Kidney epithelial cell (primary cell): ENCODE measurements around the gene ABCC6. TPM values are rescaled to one million over a fixed set of nuclear protein-coding genes. Genes with fewer than 3 reads are reported as not detected.

Experiments used
- DNase-seq: peaks from one replicate; pipeline ENCODE4 v3.0.0-alpha.2; 2010; ENCODE audit warnings: low read depth
- H3K27me3 ChIP-seq: 2 replicates; pipeline ENCODE4 v1.6.0; 2011; ENCODE audit warnings: low read length; ENCODE audit not compliant: control insufficient read depth, insufficient read depth
- H3K36me3 ChIP-seq: 2 replicates; pipeline ENCODE4 v1.5.1; 2011; ENCODE audit warnings: low read length; ENCODE audit not compliant: control insufficient read depth, insufficient read depth
- H3K4me3 ChIP-seq: 2 replicates; pipeline ENCODE4 v1.5.1; 2011; ENCODE audit warnings: low read depth, mild to moderate bottlenecking, control low read depth, low read length
- CTCF ChIP-seq: IDR thresholded peaks from 2 replicates; pipeline ENCODE4 v1.5.1; 2011; ENCODE audit warnings: mild to moderate bottlenecking, moderate library complexity, low read length, control low read depth, inconsistent platforms; ENCODE audit not compliant: insufficient read depth, poor library complexity, severe bottlenecking
- total RNA-seq: library from RNA; depleted of rRNA; stranded (reverse); fragments of >200 nt; gene quantifications from 2 replicates; pipeline ENCODE4 v1.2.3, GENCODE V29; 2015

Gene ABCC6
- total RNA-seq, 1 donor from 2014 or later: 1.5 TPM

DNA sequence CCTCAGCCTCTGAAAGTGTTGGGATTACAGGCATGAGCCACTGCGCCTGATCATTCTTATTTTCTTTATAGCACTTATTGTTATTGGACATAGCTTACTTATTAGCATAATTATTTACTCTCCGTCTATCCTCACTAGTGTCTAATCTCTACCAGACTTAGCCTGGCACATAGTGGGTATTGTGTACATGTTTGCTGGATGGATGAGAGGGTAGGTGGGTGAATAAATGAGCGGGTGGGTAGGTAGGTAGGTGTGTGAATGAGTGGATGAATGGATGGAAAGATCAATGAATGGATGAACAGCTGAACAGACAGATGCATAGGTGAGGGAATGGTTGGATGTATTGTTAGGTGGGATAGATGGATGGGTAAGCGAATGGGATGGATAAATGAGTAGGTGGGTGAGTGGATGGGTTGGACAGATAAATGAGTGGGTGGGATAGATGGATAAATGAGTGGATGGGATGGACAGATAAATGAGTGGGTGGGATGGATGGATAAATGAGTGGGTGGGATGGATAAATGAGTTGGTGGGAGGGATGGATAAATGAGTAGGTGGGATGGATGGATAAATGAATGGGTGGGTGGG is 51.9 kb downstream of the ABCC6 start:
- no peaks in the 10 kb centered on the region for H3K36me3 ChIP-seq
- no peak for TF ChIP-seq CTCF
- no peak for DNase-seq

GRCh38 chr16:16169615-16170014 is 53.7 kb downstream of the ABCC6 start:
- H3K36me3 ChIP-seq: no peaks in the 10 kb centered on the region
- no peak for DNase-seq
- H3K27me3 ChIP-seq: no peaks in the 10 kb centered on the region
- no peak for TF ChIP-seq CTCF
- no peak overlapping the region for H3K4me3 ChIP-seq

More for the DNA sequence above, 51.9 kb downstream of the ABCC6 start:
- Histone ChIP-seq H3K4me3 (no peak overlapping the region), H3K27me3 (no peaks in the 10 kb centered on the region)

GRCh38 chr16:16168431-16168830 is 54.9 kb downstream of the ABCC6 start:
- H3K36me3 ChIP-seq: no peaks in the 10 kb centered on the region
- H3K4me3 ChIP-seq: no peak overlapping the region
- H3K27me3 ChIP-seq: no peaks in the 10 kb centered on the region
- TF ChIP-seq CTCF: no peak
- no peak for DNase-seq

GRCh38 chr16:16167927-16168326 is 55.4 kb downstream of the ABCC6 start:
- Histone ChIP-seq H3K27me3 (no peaks in the 10 kb centered on the region), H3K36me3 (no peaks in the 10 kb centered on the region), H3K4me3 (no peak overlapping the region)
- no peak for DNase-seq
- TF ChIP-seq CTCF: no peak

DNA sequence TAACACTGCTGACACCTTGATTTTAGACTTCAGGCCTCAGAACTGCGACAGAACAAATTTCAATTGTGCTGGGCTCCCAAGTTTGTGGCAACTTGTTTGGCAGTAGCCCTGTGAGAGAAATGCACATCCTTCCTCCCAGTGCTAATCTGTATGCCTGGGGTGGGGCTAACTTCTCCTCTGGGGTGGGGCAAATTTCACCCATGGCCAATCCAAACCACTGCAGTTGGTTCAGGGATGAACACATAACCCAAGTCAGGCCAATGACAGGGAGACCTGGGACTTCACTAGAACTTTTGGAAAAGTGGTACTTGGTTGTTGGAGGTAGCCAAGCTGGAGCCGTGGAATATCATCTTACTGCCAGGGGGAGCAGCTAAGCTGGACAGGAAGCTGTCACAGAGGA is 56.3 kb downstream of the ABCC6 start:
- Histone ChIP-seq H3K27me3 (no peaks in the 10 kb centered on the region), H3K4me3 (no peak overlapping the region), H3K36me3 (no peaks in the 10 kb centered on the region)
- no peak for DNase-seq
- no peak for TF ChIP-seq CTCF

- DNase-seq: no peak
- no peak for TF ChIP-seq CTCF
- no peaks in the 10 kb centered on the region for H3K27me3 ChIP-seq
- H3K36me3 ChIP-seq: no peaks in the 10 kb centered on the region
- H3K4me3 ChIP-seq: no peak overlapping the region
Observed at GRCh38 chr16:16166085-16166484, 57.2 kb downstream of the ABCC6 start.
